DOHH2 (cell line): ENCODE data around the gene CYFIP2.

Source experiments
- H3F3A ChIP-seq: fragments of 200-600 bp; sonication (generic), shearing (Covaris generic); 2 replicates; pipeline ENCODE4 v1.6.0; 2016; ENCODE audit warnings: antibody characterized with exemption, mild to moderate bottlenecking; ENCODE audit not compliant: control insufficient read depth, insufficient read depth
- H3K27ac ChIP-seq: fragments of 200-600 bp; sonication (generic); 2 replicates; pipeline ENCODE4 v1.5.1; 2014; ENCODE audit warnings: low read depth, mild to moderate bottlenecking, low read length, moderate library complexity
- H3K27me3 ChIP-seq: fragments of 200-600 bp; sonication (generic); 2 replicates; pipeline ENCODE4 v1.6.1; 2014; ENCODE audit warnings: mild to moderate bottlenecking, low read length, mixed read lengths; ENCODE audit not compliant: control insufficient read depth
- H3K36me3 ChIP-seq: fragments of 200-600 bp; sonication (generic); 2 replicates; pipeline ENCODE4 v1.6.1; 2014; ENCODE audit warnings: mild to moderate bottlenecking, low read length, moderate library complexity, mixed read lengths; ENCODE audit not compliant: control insufficient read depth
- H3K4me1 ChIP-seq: fragments of 200-600 bp; sonication (generic); 2 replicates; pipeline ENCODE4 v1.6.1; 2014; ENCODE audit warnings: mild to moderate bottlenecking, low read length, mixed read lengths; ENCODE audit not compliant: control insufficient read depth
- H3K4me2 ChIP-seq: fragments of 200-600 bp; sonication (generic); 2 replicates; pipeline ENCODE4 v1.6.0; 2014; ENCODE audit warnings: mild to moderate bottlenecking, low read length, moderate library complexity
- H3K4me3 ChIP-seq: fragments of 200-600 bp; sonication (generic); 2 replicates; pipeline ENCODE4 v1.5.1; 2014; ENCODE audit warnings: mild to moderate bottlenecking, low read length, mixed read lengths
- H3K79me2 ChIP-seq: fragments of 200-600 bp; sonication (generic); 2 replicates; pipeline ENCODE4 v1.6.1; 2014; ENCODE audit warnings: mild to moderate bottlenecking, low read length, mixed read lengths; ENCODE audit not compliant: control insufficient read depth
- H3K9me2 ChIP-seq: fragments of 200-600 bp; sonication (generic); replicated peaks from 2 replicates; pipeline ENCODE4 v1.6.1; 2014; ENCODE audit warnings: mild to moderate bottlenecking, low read length, mixed read lengths; ENCODE audit not compliant: control insufficient read depth
- H3K9me3 ChIP-seq: fragments of 200-600 bp; sonication (generic); 2 replicates; pipeline ENCODE4 v1.6.1; 2014; ENCODE audit warnings: antibody characterized with exemption, low read length, mixed read lengths; ENCODE audit not compliant: control insufficient read depth, insufficient read depth
- H4K20me1 ChIP-seq: fragments of 200-600 bp; sonication (generic); 2 replicates; pipeline ENCODE4 v1.6.0; 2014; ENCODE audit warnings: low read depth, mild to moderate bottlenecking, antibody characterized with exemption, low read length, moderate library complexity; ENCODE audit not compliant: control insufficient read depth, insufficient read depth
- EZH2phosphoT487 ChIP-seq: fragments of 200-600 bp; sonication (generic); IDR thresholded peaks from 2 replicates; pipeline ENCODE4 v1.6.1; 2017; ENCODE audit warnings: borderline replicate concordance, mild to moderate bottlenecking, antibody characterized with exemption, low read length, moderate library complexity, mixed read lengths
- TF ChIP-seq, protein P1 (sequence below): fragments of 200-600 bp; sonication (generic); IDR thresholded peaks from one replicate; pipeline ENCODE4 v1.5.1; 2014; ENCODE audit warnings: antibody characterized with exemption, mild to moderate bottlenecking, low read depth, low read length; ENCODE audit not compliant: poor library complexity, severe bottlenecking

The CYFIP2 gene

DNA sequence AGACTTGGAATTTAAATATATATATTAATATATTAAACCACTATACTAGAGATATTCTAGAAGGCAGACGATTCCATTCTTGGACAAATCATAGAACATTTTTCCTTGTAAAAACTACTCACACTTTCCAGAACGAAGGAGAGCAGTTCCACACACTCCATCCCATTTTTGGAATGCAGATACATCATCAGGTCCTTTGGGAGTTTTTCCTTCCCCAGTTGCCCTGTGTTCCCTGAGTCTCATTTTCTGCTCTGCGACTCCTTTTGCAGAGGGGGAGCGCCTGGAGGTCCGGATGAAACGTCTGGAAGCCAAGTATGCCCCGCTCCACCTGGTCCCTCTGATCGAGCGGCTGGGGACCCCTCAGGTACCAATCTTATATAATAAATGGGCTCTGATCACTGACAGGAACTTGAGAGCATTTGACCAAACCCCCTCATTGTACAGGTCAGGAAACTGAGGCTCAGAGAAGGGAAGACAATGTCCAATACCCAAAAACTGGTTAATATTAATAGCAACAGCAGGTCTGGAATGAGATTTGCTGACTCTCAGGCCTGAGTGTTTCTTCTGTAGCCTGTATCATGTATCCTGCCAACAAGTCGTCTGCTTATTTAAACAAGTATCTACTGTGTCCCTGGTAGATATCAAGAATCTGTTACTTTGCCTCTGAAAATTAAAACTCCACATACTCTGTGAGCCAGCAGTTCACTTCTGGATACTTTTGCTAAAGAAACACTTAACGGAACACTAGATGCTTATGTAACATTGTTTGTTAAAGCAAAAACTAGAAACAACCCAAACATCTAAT, 117.3 kb downstream of the CYFIP2 start:
- H3K4me1 ChIP-seq = no peaks in the 10 kb centered on the region
- H3K9me2 ChIP-seq = no peaks in the 10 kb centered on the region
- H3K27ac ChIP-seq = no peak overlapping the region

DNA sequence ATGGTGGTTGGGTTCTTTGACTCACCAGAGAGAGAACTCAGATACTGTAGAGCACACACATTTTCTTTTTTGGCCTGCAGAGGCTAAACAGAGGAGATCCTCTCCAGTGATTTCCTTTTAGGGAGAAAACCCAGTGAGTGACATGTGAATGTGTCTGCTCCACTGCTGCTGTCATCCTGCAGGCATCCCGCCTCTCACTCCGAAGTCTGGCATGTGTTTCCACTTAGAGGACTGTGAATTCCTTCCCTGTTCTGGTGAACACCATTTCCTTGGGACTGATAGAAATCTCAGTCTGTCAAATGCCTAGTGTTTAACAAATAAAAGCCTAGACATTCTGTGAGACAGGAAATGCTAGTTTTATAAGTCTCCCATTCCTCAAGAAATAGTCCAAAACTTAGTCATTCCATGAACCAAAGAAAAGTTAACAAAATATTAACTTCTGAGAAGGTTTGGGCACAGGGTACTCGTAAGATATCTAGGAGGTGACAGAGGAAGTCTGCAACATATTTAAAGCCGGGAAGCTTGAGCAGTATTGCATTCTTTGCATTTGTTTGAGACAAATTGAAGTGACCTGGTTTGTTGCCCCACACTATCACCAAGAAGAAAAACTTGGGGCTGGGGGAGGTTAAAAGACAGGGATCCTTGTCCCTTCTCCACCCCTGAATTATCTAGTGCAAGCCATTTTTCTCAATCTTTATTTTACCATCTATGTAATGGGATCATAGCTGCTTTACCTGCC, 119.2 kb downstream of the CYFIP2 start:
- Histone ChIP-seq H3F3A (no peaks in the 10 kb centered on the region), H3K4me2 (no peak overlapping the region), H3K9me3 (no peaks in the 10 kb centered on the region), H3K36me3 (peaks cover 86% of the 10 kb centered on the region), H3K27me3 (no peaks in the 10 kb centered on the region), H4K20me1 (no peaks in the 10 kb centered on the region), H3K4me1 (no peaks in the 10 kb centered on the region), H3K4me3 (no peak overlapping the region), H3K27ac (no peak overlapping the region), H3K79me2 (no peaks in the 10 kb centered on the region), H3K9me2 (no peaks in the 10 kb centered on the region)
- TF ChIP-seq, protein P1, sequence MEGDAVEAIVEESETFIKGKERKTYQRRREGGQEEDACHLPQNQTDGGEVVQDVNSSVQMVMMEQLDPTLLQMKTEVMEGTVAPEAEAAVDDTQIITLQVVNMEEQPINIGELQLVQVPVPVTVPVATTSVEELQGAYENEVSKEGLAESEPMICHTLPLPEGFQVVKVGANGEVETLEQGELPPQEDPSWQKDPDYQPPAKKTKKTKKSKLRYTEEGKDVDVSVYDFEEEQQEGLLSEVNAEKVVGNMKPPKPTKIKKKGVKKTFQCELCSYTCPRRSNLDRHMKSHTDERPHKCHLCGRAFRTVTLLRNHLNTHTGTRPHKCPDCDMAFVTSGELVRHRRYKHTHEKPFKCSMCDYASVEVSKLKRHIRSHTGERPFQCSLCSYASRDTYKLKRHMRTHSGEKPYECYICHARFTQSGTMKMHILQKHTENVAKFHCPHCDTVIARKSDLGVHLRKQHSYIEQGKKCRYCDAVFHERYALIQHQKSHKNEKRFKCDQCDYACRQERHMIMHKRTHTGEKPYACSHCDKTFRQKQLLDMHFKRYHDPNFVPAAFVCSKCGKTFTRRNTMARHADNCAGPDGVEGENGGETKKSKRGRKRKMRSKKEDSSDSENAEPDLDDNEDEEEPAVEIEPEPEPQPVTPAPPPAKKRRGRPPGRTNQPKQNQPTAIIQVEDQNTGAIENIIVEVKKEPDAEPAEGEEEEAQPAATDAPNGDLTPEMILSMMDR = no peak
- no peak for TF ChIP-seq EZH2phosphoT487

More for the DNA sequence above, 117.3 kb downstream of the CYFIP2 start:
- Histone ChIP-seq H3K79me2 (no peaks in the 10 kb centered on the region), H3K27me3 (no peaks in the 10 kb centered on the region), H3K4me2 (no peak overlapping the region), H4K20me1 (no peaks in the 10 kb centered on the region), H3K4me3 (no peak overlapping the region), H3F3A (no peaks in the 10 kb centered on the region), H3K36me3 (peaks cover 77% of the 10 kb centered on the region), H3K9me3 (no peaks in the 10 kb centered on the region)
- TF ChIP-seq EZH2phosphoT487 = no peak
- TF ChIP-seq, protein P1 = no peak

DNA sequence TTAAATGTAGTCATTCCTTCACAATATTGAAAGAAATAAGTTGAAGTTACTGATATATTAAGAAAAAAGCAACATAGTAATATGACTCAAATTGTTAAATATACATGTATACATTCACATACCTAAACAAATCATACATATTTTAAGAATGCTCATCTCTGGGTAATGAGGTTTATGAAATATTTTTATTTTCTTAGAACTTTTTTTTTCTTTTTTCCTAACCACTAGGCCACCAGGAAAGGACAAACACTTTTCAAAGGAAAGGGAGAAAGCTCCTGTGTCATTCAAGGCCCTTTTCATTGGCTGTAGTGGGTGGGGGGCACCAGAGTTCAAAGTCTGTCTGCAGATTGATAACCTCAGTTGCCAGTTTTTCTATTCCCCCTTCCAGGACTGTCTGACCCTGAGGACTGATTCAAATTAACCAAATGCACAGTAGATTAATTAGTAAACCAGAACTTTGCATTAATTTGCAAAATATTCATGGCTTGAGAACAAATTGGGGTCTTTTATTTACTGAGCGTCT, 121.2 kb downstream of the CYFIP2 start:
- no peak overlapping the region for H3K4me2 ChIP-seq
- no peaks in the 10 kb centered on the region for H3K79me2 ChIP-seq
- no peaks in the 10 kb centered on the region for H3K27me3 ChIP-seq
- H3K9me3 ChIP-seq = no peaks in the 10 kb centered on the region
- H3K4me3 ChIP-seq = no peak overlapping the region
- no peaks in the 10 kb centered on the region for H3F3A ChIP-seq
- TF ChIP-seq, protein P1 = no peak
- TF ChIP-seq EZH2phosphoT487 = no peak
- H3K27ac ChIP-seq = no peak overlapping the region
- H3K9me2 ChIP-seq = no peaks in the 10 kb centered on the region
- H4K20me1 ChIP-seq = no peaks in the 10 kb centered on the region
- H3K4me1 ChIP-seq = no peaks in the 10 kb centered on the region
- H3K36me3 ChIP-seq = peaks cover 89% of the 10 kb centered on the region
